Cerebellar cortex (tissue), 1 donor: Measurements from ENCODE around the gene CIDEA.

ENCODE experiments used
- DNase-seq: peaks from one replicate; pipeline ENCODE4 v3.0.0-alpha.2; 2015; ENCODE audit warnings: low spot score

CIDEA gene

DNA sequence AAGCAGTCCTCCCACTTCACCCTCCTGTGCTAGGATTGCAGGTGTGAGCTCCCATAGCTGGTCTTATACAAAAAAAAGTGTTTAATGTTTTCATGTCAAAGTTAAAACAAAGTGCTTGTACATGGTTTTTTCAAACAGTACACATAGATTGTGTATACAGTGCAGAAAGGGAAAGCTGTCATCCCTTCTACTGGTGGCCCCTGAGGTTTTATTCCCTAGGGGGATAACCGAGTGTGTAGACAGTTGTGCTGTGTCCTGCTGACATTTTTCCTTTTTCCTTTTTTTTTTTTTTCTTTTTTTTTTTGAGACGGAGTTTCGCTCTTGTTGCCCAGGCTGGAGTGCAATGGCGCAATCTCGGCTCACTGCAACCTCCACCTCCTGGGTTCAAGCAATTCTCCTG lies 64.7 kb downstream of the CIDEA start:
- DNase-seq = no peak

DNA sequence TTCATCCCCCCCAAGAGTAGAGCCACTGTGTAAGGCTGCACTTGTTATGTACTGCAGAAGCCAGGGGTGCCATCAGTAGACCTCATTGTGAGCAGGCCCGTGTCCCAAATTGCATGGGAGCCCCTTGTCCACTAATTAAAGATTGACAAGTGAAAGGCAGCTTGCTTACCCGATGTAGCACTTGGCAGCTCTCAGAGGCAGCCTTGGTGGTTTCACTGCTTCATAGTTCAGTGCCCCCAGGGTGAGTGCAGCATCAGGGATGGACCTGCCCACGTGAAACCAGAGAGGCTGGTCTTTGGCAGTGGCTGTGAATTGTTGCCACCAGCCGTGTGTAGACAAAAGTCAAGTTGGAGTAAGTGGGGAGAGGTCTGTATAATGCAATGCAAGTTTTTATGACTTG lies 67.2 kb downstream of the CIDEA start:
- DNase-seq = no peak

DNA sequence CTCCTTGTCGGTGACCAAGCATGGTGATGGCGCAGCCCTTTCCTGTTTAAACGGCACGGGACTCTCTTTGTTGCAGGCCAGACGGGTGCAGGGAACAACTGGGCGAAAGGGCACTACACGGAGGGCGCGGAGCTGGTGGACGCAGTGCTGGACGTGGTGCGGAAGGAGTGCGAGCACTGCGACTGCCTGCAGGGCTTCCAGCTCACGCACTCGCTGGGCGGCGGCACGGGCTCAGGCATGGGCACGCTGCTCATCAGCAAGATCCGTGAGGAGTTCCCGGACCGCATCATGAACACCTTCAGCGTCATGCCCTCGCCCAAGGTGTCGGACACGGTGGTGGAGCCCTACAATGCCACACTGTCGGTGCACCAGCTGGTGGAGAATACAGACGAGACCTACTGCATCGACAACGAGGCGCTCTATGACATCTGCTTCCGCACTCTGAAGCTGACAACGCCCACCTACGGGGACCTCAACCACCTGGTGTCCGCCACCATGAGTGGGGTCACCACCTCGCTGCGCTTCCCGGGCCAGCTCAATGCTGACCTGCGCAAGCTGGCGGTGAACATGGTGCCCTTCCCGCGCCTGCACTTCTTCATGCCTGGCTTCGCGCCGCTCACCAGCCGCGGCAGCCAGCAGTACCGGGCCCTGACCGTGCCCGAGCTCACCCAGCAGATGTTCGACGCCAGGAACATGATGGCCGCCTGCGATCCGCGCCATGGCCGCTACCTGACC lies 71.0 kb downstream of the CIDEA start:
- DNase-seq = no peak

DNA sequence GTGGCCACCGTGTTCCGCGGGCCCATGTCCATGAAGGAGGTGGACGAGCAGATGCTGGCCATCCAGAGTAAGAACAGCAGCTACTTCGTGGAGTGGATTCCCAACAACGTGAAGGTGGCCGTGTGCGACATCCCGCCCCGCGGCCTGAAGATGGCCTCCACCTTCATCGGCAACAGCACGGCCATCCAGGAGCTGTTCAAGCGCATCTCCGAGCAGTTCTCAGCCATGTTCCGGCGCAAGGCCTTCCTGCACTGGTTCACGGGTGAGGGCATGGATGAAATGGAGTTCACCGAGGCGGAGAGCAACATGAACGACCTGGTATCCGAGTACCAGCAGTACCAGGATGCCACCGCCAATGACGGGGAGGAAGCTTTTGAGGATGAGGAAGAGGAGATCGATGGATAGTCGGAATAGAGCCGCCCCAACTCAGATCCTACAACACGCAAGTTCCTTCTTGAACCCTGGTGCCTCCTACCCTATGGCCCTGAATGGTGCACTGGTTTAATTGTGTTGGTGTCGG lies 71.6 kb downstream of the CIDEA start:
- no peak for DNase-seq

DNA sequence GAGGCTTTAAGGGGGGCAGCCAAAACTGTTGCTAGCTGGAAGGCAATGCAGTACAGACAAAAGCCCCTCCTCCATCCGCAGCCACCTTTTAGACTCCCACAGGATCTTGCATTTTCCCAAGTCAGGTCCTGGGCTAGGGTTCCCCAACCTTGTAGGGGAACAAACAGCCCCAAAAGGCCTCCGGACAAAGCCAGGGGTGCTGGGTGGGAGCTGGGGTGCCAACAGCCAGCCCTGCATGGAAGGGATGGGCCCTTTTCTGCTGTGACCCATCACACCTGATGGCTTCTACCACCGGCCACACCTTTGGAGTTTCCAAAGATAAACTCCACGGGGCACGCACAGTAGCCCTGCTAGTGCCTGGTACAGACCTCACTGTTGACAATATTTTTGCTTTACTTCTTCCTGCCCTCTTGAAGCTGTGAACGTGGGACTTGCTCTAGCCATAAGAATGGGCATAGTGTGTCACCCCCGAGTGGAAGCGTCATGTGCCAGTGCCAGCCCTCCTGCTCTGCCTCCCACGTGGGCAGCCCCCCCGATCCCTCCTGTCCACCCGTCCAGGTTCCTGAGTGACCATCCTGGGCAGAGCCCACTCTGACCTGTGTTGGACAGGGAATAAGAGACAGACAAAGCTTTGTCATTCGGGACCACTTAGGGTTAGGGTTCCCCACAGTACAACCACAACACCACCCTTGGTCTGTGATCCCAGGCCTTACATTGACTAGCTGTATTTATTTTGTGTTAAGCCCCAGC lies 72.7 kb downstream of the CIDEA start:
- no peak for DNase-seq
